KMS-11 (cell line): Measurements from ENCODE around the gene ALG14.

Source experiments
- H2AFZ ChIP-seq: fragments of 200-600 bp; sonication (generic); 2 replicates; pipeline ENCODE4 v1.6.1; 2016; ENCODE audit warnings: antibody characterized with exemption, mixed run types, low read depth
- H3K27ac ChIP-seq: fragments of 200-600 bp; sonication (generic); 2 replicates; pipeline ENCODE4 v1.6.1; 2016; ENCODE audit warnings: mild to moderate bottlenecking, mixed run types
- H3K27me3 ChIP-seq: fragments of 200-600 bp; sonication (generic); 2 replicates; pipeline ENCODE4 v1.6.1; 2017; ENCODE audit warnings: mild to moderate bottlenecking, low read depth, mixed run types, moderate library complexity; ENCODE audit not compliant: insufficient read depth
- H3K36me3 ChIP-seq: fragments of 200-600 bp; sonication (generic); 2 replicates; pipeline ENCODE4 v1.6.1; 2017; ENCODE audit warnings: mild to moderate bottlenecking, mixed run types; ENCODE audit not compliant: insufficient read depth
- H3K4me1 ChIP-seq: fragments of 200-600 bp; sonication (generic); 2 replicates; pipeline ENCODE4 v1.6.1; 2016; ENCODE audit warnings: mild to moderate bottlenecking, low read depth, mixed run types; ENCODE audit not compliant: poor library complexity, severe bottlenecking
- H3K4me2 ChIP-seq: fragments of 200-600 bp; sonication (generic); 2 replicates; pipeline ENCODE4 v1.7.0; 2016; ENCODE audit warnings: mild to moderate bottlenecking, mixed run types
- H3K4me3 ChIP-seq: fragments of 200-600 bp; sonication (generic); IDR thresholded peaks from 2 replicates; pipeline ENCODE4 v1.6.1; 2017; ENCODE audit warnings: low read depth, low read length, mixed read lengths; ENCODE audit not compliant: insufficient read depth
- H3K79me2 ChIP-seq: fragments of 200-600 bp; sonication (generic); 2 replicates; pipeline ENCODE4 v1.6.1; 2016; ENCODE audit warnings: low read depth, mixed run types; ENCODE audit not compliant: insufficient read depth
- H3K9ac ChIP-seq: fragments of 200-600 bp; sonication (generic); 2 replicates; pipeline ENCODE4 v1.6.1; 2016; ENCODE audit warnings: mild to moderate bottlenecking, mixed run types
- H4K20me1 ChIP-seq: fragments of 200-600 bp; sonication (generic); 2 replicates; pipeline ENCODE4 v1.6.1; 2016; ENCODE audit warnings: mild to moderate bottlenecking, mixed run types; ENCODE audit not compliant: insufficient read depth
- CTCF ChIP-seq: fragments of 200-600 bp; sonication (generic); conservative IDR thresholded peaks from 2 replicates; pipeline ENCODE4 v1.6.1; 2017; ENCODE audit warnings: low read depth, mild to moderate bottlenecking, antibody characterized with exemption, low read length, moderate library complexity, mixed read lengths

Gene ALG14

DNA sequence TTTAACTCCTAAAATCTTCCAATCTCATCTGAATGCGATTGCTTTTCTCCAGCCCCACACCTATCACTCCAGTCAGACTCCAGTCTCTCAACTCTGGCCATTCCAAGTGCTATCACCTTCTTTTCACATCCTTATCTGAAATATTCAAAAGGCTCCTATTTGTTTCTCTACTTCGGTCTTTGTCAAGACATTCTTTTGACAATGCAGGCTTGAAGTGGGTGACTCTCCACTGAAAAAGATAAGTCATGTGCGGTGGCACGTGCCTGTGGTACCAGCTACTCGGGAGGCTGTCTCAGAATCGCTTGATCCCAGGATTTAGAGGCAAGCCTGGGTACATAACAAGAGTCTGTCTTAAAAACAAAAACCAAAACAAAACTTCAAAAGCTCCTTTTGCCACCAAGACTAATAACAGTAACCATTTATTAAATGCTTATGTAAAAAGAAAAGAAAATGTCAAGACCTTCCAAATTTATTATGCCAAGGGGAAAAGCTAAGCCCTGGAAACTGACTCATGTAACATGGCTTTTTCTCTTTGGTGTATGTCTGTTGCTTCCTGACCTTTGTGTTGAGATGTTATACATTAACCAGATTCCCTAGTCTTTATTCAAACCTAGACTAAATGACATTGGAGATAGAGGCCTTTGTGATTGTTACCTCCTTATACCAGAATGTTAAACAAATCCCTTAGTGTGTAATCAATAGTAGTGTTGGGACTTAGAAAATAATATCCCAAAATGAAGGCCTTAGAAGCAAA is 3.6 kb downstream of the ALG14 start:
- no peak overlapping the region for H3K27ac ChIP-seq
- no peak overlapping the region for H2AFZ ChIP-seq
- no peak for TF ChIP-seq CTCF
- no peak overlapping the region for H3K4me2 ChIP-seq
- H3K36me3 ChIP-seq = no peaks in the 10 kb centered on the region
- no peak overlapping the region for H3K9ac ChIP-seq
- peaks cover 12% of the 10 kb centered on the region for H3K4me1 ChIP-seq
- H3K27me3 ChIP-seq = no peaks in the 10 kb centered on the region
- H3K79me2 ChIP-seq = no peaks in the 10 kb centered on the region
- no peaks in the 10 kb centered on the region for H4K20me1 ChIP-seq
- no peak overlapping the region for H3K4me3 ChIP-seq

- no peaks in the 10 kb centered on the region for H4K20me1 ChIP-seq
- no peak overlapping the region for H3K9ac ChIP-seq
- H3K79me2 ChIP-seq = no peaks in the 10 kb centered on the region
- H3K4me1 ChIP-seq = peaks cover 12% of the 10 kb centered on the region
- TF ChIP-seq CTCF = no peak
- H3K4me3 ChIP-seq = no peak overlapping the region
- no peaks in the 10 kb centered on the region for H3K27me3 ChIP-seq
- H2AFZ ChIP-seq = no peak overlapping the region
- no peaks in the 10 kb centered on the region for H3K36me3 ChIP-seq
- H3K27ac ChIP-seq = no peak overlapping the region
- no peak overlapping the region; the same call in 1 of the 2 replicates for H3K4me2 ChIP-seq
Measured at GRCh38 chr1:95067568-95067967, 5.2 kb downstream of the ALG14 start.

DNA sequence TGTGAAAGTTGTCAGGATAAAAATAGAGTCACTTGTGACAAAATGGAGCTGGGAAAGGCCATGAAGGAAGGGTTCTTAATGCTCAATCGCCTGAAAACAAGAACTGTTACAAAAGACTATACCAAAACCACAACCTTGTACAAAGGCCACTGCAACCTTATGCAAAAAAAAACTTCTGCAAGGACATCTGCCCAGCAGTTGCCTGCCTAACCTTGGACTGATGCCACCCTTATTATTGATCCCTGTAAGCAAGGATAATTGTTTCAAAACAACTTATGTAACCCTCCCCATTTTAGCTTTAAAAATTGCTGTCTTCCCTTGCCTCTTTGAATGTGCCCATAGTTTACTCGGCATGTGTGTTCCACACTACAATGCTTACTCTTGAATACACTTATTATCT is 5.7 kb downstream of the ALG14 start:
- no peak overlapping the region for H3K9ac ChIP-seq
- H3K4me2 ChIP-seq = no peak overlapping the region; the same call in 1 of the 2 replicates
- TF ChIP-seq CTCF = no peak

DNA sequence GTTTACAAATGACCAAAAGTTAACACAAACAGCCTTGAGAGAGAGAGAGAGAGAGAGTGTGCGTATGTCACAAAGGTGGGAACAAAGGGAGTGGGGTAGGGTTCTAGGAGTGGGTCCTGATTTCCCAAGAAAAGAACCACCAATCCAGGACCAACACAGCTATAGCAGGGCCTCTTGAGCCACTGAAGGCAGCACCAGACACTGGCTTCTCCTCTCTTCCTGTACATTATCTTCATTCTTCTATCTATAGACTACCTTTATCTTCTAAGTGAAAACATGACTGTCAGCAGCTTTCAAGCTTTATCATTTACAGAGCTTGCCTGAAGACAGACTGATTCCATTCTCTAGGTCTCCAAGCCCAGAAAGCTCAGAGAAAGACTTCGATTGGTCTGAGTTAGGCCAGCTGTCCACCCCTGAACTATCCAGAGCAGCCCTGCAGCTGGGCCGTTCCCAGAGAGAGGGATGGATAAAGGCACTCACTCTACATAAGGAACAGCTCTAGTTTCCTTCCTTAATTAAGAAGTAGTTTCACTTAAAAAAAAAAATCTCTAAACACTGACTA is 11.2 kb downstream of the ALG14 start:
- Histone ChIP-seq H3K27ac (no peak overlapping the region), H3K27me3 (no peaks in the 10 kb centered on the region), H2AFZ (no peak overlapping the region), H3K79me2 (no peaks in the 10 kb centered on the region), H3K4me2 (no peak overlapping the region), H4K20me1 (no peaks in the 10 kb centered on the region), H3K4me3 (no peak overlapping the region), H3K36me3 (no peaks in the 10 kb centered on the region), H3K9ac (no peak overlapping the region), H3K4me1 (peaks cover under 1% of the 10 kb centered on the region)
- TF ChIP-seq CTCF = no peak

More for the DNA sequence above, 5.7 kb downstream of the ALG14 start:
- no peak overlapping the region for H2AFZ ChIP-seq
- H3K27me3 ChIP-seq = no peaks in the 10 kb centered on the region
- peaks cover 12% of the 10 kb centered on the region for H3K4me1 ChIP-seq
- no peaks in the 10 kb centered on the region for H4K20me1 ChIP-seq
- H3K79me2 ChIP-seq = no peaks in the 10 kb centered on the region
- no peak overlapping the region for H3K4me3 ChIP-seq
- H3K27ac ChIP-seq = no peak overlapping the region
- H3K36me3 ChIP-seq = no peaks in the 10 kb centered on the region
